Thymus (tissue), 11 donors: ENCODE measurements around the gene NRG4. TPM values are rescaled to one million over a fixed set of nuclear protein-coding genes. Genes with fewer than 3 reads are reported as not detected.
A peak's percentile ranks its signal among the peaks of the same experiment; 100 is the strongest.

Experiments used
- DNase-seq, 9 donors: peaks; one replicate each; pipeline ENCODE4 v3.0.0-alpha.2; 2013; ENCODE audit warnings: low spot score in 9 of 9, low read depth in 6 of 9, missing footprints in 1 of 9
- H3K27ac ChIP-seq, 2 donors: one replicate each; pipeline ENCODE4 v1.5.1; 2013; ENCODE audit warnings: control low read depth in 1 of 2, low read depth in 1 of 2, low read length in 1 of 2, mild to moderate bottlenecking in 1 of 2, moderate library complexity in 1 of 2
- H3K27me3 ChIP-seq, 2 donors: one replicate each; pipeline ENCODE4 v1.5.1; 2013; ENCODE audit warnings: low read length in 1 of 2; ENCODE audit not compliant: control insufficient read depth in 2 of 2, insufficient read depth in 1 of 2
- H3K36me3 ChIP-seq, 2 donors: one replicate each; pipeline ENCODE4 v1.5.1; 2013; ENCODE audit warnings: low read length in 1 of 2, mild to moderate bottlenecking in 1 of 2, moderate library complexity in 1 of 2; ENCODE audit not compliant: control insufficient read depth in 2 of 2, insufficient read depth in 2 of 2
- H3K4me1 ChIP-seq, 2 donors: one replicate each; pipeline ENCODE4 v1.5.1; 2013; ENCODE audit warnings: low read length in 2 of 2; ENCODE audit not compliant: control insufficient read depth in 2 of 2, insufficient read depth in 2 of 2
- H3K4me3 ChIP-seq, 2 donors: one replicate each; pipeline ENCODE4 v1.5.1; 2013; ENCODE audit warnings: low read length in 2 of 2, control low read depth in 1 of 2, mild to moderate bottlenecking in 1 of 2
- H3K9me3 ChIP-seq, 2 donors: one replicate each; pipeline ENCODE4 v1.5.1; 2013; ENCODE audit warnings: low read length in 1 of 2, mild to moderate bottlenecking in 1 of 2; ENCODE audit not compliant: control insufficient read depth in 2 of 2, insufficient read depth in 1 of 2
- WGBS: extraction: QIAGEN DNeasy Blood & Tissue Kit; methylation state at CpG from one replicate; pipeline ENCODE4 v1.1.7; 2013; 5-methylcytosine and 5-hydroxymethylcytosine counted together
- polyA plus RNA-seq: library from polyadenylated mRNA; stranded (reverse); fragments of 200-250 nt; gene quantifications from one replicate; pipeline ENCODE4 v1.2.3, GENCODE V29; 2013
- total RNA-seq: library from RNA; stranded (reverse); fragments of 120-200 nt; gene quantifications from one replicate; pipeline ENCODE4 v1.2.4, GENCODE V29; 2013
- donor health status: healthy.

Gene NRG4
- total and polyA plus RNA-seq, 2 donors, result 0.09 to 0.41 TPM

DNA sequence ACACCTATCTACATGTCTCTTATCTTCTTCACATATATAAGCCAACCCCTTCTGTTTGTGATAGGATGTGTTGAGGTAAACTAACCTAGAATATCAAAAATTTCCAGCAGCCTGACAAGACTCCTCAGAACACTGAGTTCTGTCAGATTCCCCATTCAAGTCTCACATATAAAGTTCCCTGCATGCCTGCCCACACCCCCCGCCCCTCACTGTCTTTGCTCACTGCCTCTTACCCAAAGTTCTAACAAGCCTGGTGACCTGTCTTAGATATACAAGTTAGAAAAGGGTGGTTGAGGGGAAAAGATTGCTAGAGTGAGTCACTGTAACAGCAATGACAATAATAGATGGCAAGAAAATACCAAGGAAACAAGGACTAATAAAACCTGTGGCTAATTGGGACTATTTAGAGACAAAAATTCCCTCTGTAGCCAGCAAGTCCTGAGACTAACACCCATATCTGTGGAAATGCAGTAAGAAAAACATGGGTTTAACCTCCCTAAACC, 68.5 kb downstream of the NRG4 start:
- no peak overlapping the region for H3K4me3 ChIP-seq
- H3K27ac ChIP-seq, result no peak overlapping the region
- DNase-seq, result no peak
- no peaks in the 10 kb centered on the region for H3K4me1 ChIP-seq
- no peaks in the 10 kb centered on the region for H3K9me3 ChIP-seq
- no peaks in the 10 kb centered on the region for H3K36me3 ChIP-seq
- H3K27me3 ChIP-seq, result no peaks in the 10 kb centered on the region
- 88% methylated on average over 1 of the region's 1 CpG for WGBS

DNA sequence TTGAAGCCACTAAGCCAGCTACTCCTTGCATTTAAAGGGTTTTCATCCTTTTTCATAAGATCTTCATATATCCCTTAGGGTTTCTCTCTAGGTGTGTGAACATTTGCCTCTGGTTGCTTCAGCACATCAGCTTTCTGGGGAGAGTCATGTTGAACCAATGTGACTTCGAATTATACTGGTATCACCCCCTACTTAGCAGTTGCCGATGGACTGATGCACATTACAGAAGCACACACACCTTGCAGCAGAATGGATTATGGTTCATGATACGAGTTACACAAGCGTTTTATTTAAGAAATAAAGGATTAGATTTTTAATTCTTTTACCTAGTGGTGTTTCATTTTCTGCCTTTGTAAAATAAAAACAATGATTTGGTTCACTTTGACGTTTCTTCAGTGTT, 69.0 kb downstream of the NRG4 start:
- Histone ChIP-seq H3K9me3 (no peaks in the 10 kb centered on the region), H3K27ac (no peak overlapping the region), H3K27me3 (no peaks in the 10 kb centered on the region), H3K4me3 (no peak overlapping the region), H3K36me3 (no peaks in the 10 kb centered on the region), H3K4me1 (no peaks in the 10 kb centered on the region)
- no peak for DNase-seq
- WGBS, result 89% methylated on average over 5 of the region's 5 CpGs

DNA sequence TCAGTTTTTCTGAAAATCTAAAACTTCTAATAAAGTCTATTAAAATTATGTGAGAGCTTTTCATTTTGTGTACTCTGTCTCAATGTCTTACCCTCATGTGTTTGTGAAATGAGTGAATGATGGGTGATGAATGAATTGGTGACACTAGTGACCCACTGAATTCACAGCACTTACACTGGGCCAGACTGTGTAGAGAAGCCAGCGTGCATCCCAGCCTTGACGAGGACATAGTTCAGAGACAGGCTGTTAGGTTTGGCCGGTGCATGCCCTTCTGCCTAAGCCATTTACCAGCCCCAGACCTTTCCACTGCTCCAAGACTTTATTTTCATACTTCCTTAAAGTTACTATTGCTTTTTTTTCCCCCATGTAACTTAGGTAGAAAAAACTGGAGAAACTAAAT, 69.8 kb downstream of the NRG4 start:
- Histone ChIP-seq H3K36me3 (no peaks in the 10 kb centered on the region), H3K27ac (no peak overlapping the region), H3K4me1 (no peaks in the 10 kb centered on the region), H3K4me3 (no peak overlapping the region), H3K27me3 (no peaks in the 10 kb centered on the region), H3K9me3 (no peaks in the 10 kb centered on the region)
- no peak for DNase-seq
- 100% methylated on average over 3 of the region's 3 CpGs for WGBS

GRCh38 chr15:75930866-75931265, 81.4 kb downstream of the NRG4 start:
- peaks cover 0 to 35% of the 10 kb centered on the region in 2 donors for H3K36me3 ChIP-seq
- no peaks in the 10 kb centered on the region for H3K4me1 ChIP-seq
- no peak overlapping the region for H3K4me3 ChIP-seq
- WGBS, result 98% methylated on average over 2 of the region's 2 CpGs
- no peak overlapping the region for H3K27ac ChIP-seq
- no peaks in the 10 kb centered on the region for H3K27me3 ChIP-seq
- no peak for DNase-seq
- no peaks in the 10 kb centered on the region for H3K9me3 ChIP-seq

- DNase-seq, result no peak
- H3K9me3 ChIP-seq, result no peaks in the 10 kb centered on the region
- no peaks in the 10 kb centered on the region for H3K4me1 ChIP-seq
- 82% methylated on average over 5 of the region's 5 CpGs for whole genome bisulfite sequencing
- no peak overlapping the region for H3K27ac ChIP-seq
- H3K27me3 ChIP-seq, result no peaks in the 10 kb centered on the region
- H3K36me3 ChIP-seq, result peaks cover 0 to 30% of the 10 kb centered on the region in 2 donors
- H3K4me3 ChIP-seq, result no peak overlapping the region
Measured at GRCh38 chr15:75929799-75930565, 82.2 kb downstream of the NRG4 start.

DNA sequence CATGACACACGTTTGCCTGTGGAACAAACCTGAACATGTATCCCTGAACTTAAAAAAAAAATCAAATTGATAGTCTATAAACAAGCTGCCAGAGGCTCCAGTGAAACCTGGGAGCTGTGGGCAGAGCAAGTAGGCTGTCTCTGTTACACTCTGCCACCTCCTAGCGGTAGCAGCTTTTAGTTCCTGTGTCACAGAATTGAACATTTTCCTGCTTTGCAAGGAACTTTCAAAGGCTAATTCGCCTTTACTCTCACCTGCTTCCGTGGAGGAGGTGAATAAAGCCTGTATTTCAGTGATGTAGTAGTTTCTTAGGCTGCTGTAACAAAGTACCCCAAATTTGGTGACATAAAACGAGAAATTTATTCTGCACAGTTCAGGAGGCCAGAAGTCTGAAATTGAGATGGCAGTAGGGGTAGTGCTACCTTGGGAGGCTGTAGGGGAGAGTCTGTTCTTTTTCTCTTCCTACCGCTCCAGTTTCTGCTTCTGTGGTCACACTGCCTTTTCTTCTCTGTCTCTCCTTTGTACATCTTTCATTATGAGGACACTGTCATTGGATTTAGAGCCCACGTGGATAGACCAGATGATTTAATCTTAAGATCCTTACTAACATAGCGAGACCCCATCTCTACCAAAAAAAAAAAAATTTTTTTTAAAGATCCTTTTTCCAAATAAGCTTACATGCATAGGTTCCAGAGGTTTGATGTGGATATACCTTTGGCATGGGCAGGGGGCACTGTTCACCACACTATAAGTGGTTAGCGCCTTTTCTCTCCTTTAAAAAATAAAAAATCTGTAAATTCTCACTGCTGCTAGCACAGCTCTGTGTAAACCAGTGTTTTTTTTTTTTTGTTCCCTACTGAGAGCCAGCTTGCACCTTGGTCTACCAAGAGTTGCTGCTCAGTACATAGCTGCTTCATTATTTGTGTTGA, 83.3 kb downstream of the NRG4 start:
- DNase-seq, result peak in 1 of 9 donors; percentile 14
- WGBS, result 86% methylated on average over 9 of the region's 9 CpGs
- Histone ChIP-seq H3K4me1 (no peaks in the 10 kb centered on the region), H3K27ac (no peak overlapping the region), H3K9me3 (no peaks in the 10 kb centered on the region), H3K36me3 (peaks cover 3 to 24% of the 10 kb centered on the region in 2 donors), H3K4me3 (no peak overlapping the region), H3K27me3 (no peaks in the 10 kb centered on the region)

DNA sequence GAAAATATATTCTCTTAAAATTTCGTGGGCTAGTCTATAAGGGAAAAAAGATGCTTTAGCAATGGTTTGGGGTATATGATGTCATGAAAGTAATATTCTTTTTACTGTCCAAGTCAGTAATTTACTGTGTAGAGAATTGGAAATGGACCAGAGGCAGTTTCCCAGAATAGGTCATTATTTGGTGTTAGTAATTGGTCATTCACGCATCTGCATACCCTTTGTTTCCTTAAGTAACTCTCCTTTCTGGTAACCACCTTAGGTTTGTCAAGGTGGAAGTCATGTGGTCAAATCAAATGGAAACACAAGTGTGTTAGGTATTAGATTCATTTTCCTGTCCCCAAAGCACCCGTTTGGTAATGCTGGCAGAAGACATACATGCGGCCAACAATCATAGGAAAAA, 84.6 kb downstream of the NRG4 start:
- no peak overlapping the region for H3K27ac ChIP-seq
- DNase-seq, result no peak
- H3K27me3 ChIP-seq, result no peaks in the 10 kb centered on the region
- H3K4me1 ChIP-seq, result no peaks in the 10 kb centered on the region
- H3K36me3 ChIP-seq, result peaks cover 7 to 17% of the 10 kb centered on the region in 2 donors
- whole genome bisulfite sequencing, result 97% methylated on average over 4 of the region's 4 CpGs
- no peaks in the 10 kb centered on the region for H3K9me3 ChIP-seq
- H3K4me3 ChIP-seq, result no peak overlapping the region

- no peak overlapping the region for H3K27ac ChIP-seq
- H3K27me3 ChIP-seq, result no peaks in the 10 kb centered on the region
- H3K4me3 ChIP-seq, result no peak overlapping the region
- H3K9me3 ChIP-seq, result no peaks in the 10 kb centered on the region
- H3K4me1 ChIP-seq, result no peaks in the 10 kb centered on the region
- WGBS, result 97% methylated on average over 3 of the region's 3 CpGs
- no peak for DNase-seq
- H3K36me3 ChIP-seq, result peaks cover 7 to 17% of the 10 kb centered on the region in 2 donors
Measured at GRCh38 chr15:75926931-75927330, 85.3 kb downstream of the NRG4 start.

- WGBS, result 34% methylated on average over 2 of the region's 2 CpGs
- no peak for DNase-seq
- no peaks in the 10 kb centered on the region for H3K27me3 ChIP-seq
- no peak overlapping the region for H3K27ac ChIP-seq
- peaks cover 6 to 7% of the 10 kb centered on the region in 2 donors for H3K36me3 ChIP-seq
- no peak overlapping the region for H3K4me3 ChIP-seq
- no peaks in the 10 kb centered on the region for H3K4me1 ChIP-seq
- no peaks in the 10 kb centered on the region for H3K9me3 ChIP-seq
Measured at GRCh38 chr15:75925440-75925839, 86.8 kb downstream of the NRG4 start.
